Suprapubic skin (tissue), 4 donors: ENCODE results near the gene CFAP20DC. TPM values are rescaled to one million over a fixed set of nuclear protein-coding genes. Genes with fewer than 3 reads are reported as not detected.

ENCODE experiments used
- DNase-seq, 2 donors: peaks; one replicate each; pipeline ENCODE4 v3.0.0-alpha.2; 2019; ENCODE audit warnings: low spot score in 2 of 2
- H3K27ac ChIP-seq: fragments of 200-600 bp; sonication (generic); one replicate; pipeline ENCODE4 v1.5.1; 2019
- H3K27me3 ChIP-seq: fragments of 200-600 bp; sonication (generic); one replicate; pipeline ENCODE4 v1.5.1; 2019
- H3K36me3 ChIP-seq: fragments of 200-600 bp; sonication (generic); one replicate; pipeline ENCODE4 v1.5.1; 2019
- H3K4me1 ChIP-seq: fragments of 200-600 bp; sonication (generic); one replicate; pipeline ENCODE4 v1.5.1; 2019
- H3K4me3 ChIP-seq: fragments of 200-600 bp; sonication (generic); one replicate; pipeline ENCODE4 v1.5.1; 2019; ENCODE audit warnings: mild to moderate bottlenecking
- H3K9me3 ChIP-seq: fragments of 200-600 bp; sonication (generic); one replicate; pipeline ENCODE4 v1.5.1; 2019
- CTCF ChIP-seq, 2 donors: fragments of 200-600 bp in 1 of 2; fragments of 450-650 bp in 1 of 2; sonication (generic) in 1 of 2; IDR thresholded peaks; one replicate each; pipeline ENCODE4 v1.5.1; 2016 to 2019; ENCODE audit warnings: antibody characterized with exemption in 2 of 2, mild to moderate bottlenecking in 1 of 2, moderate library complexity in 1 of 2
- EP300 ChIP-seq: sonication (generic); formaldehyde crosslinking; IDR thresholded peaks from one replicate; pipeline ENCODE4 v1.6.1; 2017; ENCODE audit warnings: antibody characterized with exemption
- POLR2A ChIP-seq, 2 donors: fragments of 450-650 bp; IDR thresholded peaks; one replicate each; pipeline ENCODE4 v1.6.1; 2017; ENCODE audit warnings: antibody characterized with exemption in 2 of 2, mild to moderate bottlenecking in 2 of 2, moderate library complexity in 2 of 2
- POLR2AphosphoS5 ChIP-seq, 3 donors: sonication (generic); formaldehyde crosslinking; IDR thresholded peaks; one replicate each; pipeline ENCODE4 v1.6.1; 2017; ENCODE audit warnings: antibody characterized with exemption in 3 of 3
- WGBS: methylation state at CpG from one replicate; pipeline ENCODE4 v1.1.5; 2018; 5-methylcytosine and 5-hydroxymethylcytosine counted together
- total RNA-seq, 4 donors: library from RNA; depleted of rRNA; stranded (reverse); fragments of >200 nt; gene quantifications; one replicate each; pipeline ENCODE4 v1.1.0, GENCODE V29; 2016

The CFAP20DC gene
- total RNA-seq, 4 donors from 2014 or later, result 0.53 to 2.3 (median 0.94) TPM

GRCh38 chr3:58800032-58800431, 249.8 kb downstream of the CFAP20DC start:
- Histone ChIP-seq H3K4me3 (no peak overlapping the region), H3K27me3 (no peaks in the 10 kb centered on the region), H3K9me3 (no peaks in the 10 kb centered on the region), H3K4me1 (no peaks in the 10 kb centered on the region), H3K36me3 (no peaks in the 10 kb centered on the region), H3K27ac (no peak overlapping the region)
- TF ChIP-seq CTCF (IDR thresholded peaks at IDR 0.05) (no peak), POLR2AphosphoS5 (IDR thresholded peaks at IDR 0.05) (no peak), EP300 (no peak), POLR2A (IDR thresholded peaks at IDR 0.05) (no peak)
- 85% methylated on average over 2 of the region's 2 CpGs for WGBS
- DNase-seq, result no peak

- Histone ChIP-seq H3K36me3 (no peaks in the 10 kb centered on the region), H3K9me3 (no peaks in the 10 kb centered on the region), H3K27me3 (no peaks in the 10 kb centered on the region), H3K4me3 (no peak overlapping the region), H3K27ac (no peak overlapping the region), H3K4me1 (no peaks in the 10 kb centered on the region)
- WGBS, result 65% methylated on average over 3 of the region's 3 CpGs
- TF ChIP-seq POLR2A (IDR thresholded peaks at IDR 0.05) (no peak), CTCF (IDR thresholded peaks at IDR 0.05) (no peak), EP300 (no peak), POLR2AphosphoS5 (IDR thresholded peaks at IDR 0.05) (no peak)
- DNase-seq, result no peak
Measured at GRCh38 chr3:58799271-58799670, 250.6 kb downstream of the CFAP20DC start.

DNA sequence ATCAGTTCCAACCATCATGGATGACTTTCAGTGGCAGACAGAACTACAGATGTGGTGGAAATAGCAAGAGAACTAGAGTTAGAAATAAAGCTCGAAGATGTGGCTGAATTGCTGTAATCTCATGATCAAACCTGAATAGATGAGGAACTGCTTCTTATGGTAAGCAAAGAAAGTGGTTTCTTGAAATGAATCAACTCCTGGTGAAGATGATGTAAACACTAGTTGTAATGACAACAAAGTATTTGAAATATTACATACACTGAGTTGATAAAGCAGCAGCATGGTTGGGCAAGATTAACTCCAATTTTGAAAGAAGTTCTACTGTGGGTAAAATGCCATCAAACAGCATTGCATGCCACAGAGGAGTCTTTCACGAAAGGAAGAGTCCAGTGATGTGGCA, 251.5 kb downstream of the CFAP20DC start:
- Histone ChIP-seq H3K27ac (no peak overlapping the region), H3K9me3 (no peaks in the 10 kb centered on the region), H3K4me3 (no peak overlapping the region), H3K27me3 (no peaks in the 10 kb centered on the region), H3K36me3 (no peaks in the 10 kb centered on the region), H3K4me1 (no peaks in the 10 kb centered on the region)
- TF ChIP-seq CTCF (IDR thresholded peaks at IDR 0.05), result no peak
- no peak for TF ChIP-seq EP300
- no peak for TF ChIP-seq POLR2AphosphoS5 (IDR thresholded peaks at IDR 0.05)
- TF ChIP-seq POLR2A (IDR thresholded peaks at IDR 0.05), result no peak
- DNase-seq, result no peak
- WGBS, result 73% methylated on average over 2 of the region's 2 CpGs

GRCh38 chr3:58794750-58795149, 255.1 kb downstream of the CFAP20DC start:
- TF ChIP-seq POLR2A (IDR thresholded peaks at IDR 0.05), result no peak
- no peak for TF ChIP-seq POLR2AphosphoS5 (IDR thresholded peaks at IDR 0.05)
- no peak for TF ChIP-seq EP300
- no peak for TF ChIP-seq CTCF (IDR thresholded peaks at IDR 0.05)
- Histone ChIP-seq H3K27ac (no peak overlapping the region), H3K4me1 (no peaks in the 10 kb centered on the region), H3K36me3 (no peaks in the 10 kb centered on the region), H3K27me3 (no peaks in the 10 kb centered on the region), H3K4me3 (no peak overlapping the region), H3K9me3 (no peaks in the 10 kb centered on the region)
- DNase-seq, result no peak
- WGBS, result 85% methylated on average over 4 of the region's 4 CpGs

- TF ChIP-seq CTCF (IDR thresholded peaks at IDR 0.05) (no peak), POLR2AphosphoS5 (IDR thresholded peaks at IDR 0.05) (no peak), EP300 (no peak), POLR2A (IDR thresholded peaks at IDR 0.05) (no peak)
- DNase-seq, result no peak
Measured at GRCh38 chr3:58793938-58794337, 255.9 kb downstream of the CFAP20DC start.

More at GRCh38 chr3:58793938-58794337, 255.9 kb downstream of the CFAP20DC start:
- no peak overlapping the region for H3K4me3 ChIP-seq
- no peaks in the 10 kb centered on the region for H3K27me3 ChIP-seq
- no peak overlapping the region for H3K27ac ChIP-seq
- 93% methylated on average over 3 of the region's 3 CpGs for WGBS
- no peaks in the 10 kb centered on the region for H3K9me3 ChIP-seq
- no peaks in the 10 kb centered on the region for H3K36me3 ChIP-seq
- H3K4me1 ChIP-seq, result no peaks in the 10 kb centered on the region
